ENCODE measurements around the gene SNAPC2.

Gene SNAPC2

DNA sequence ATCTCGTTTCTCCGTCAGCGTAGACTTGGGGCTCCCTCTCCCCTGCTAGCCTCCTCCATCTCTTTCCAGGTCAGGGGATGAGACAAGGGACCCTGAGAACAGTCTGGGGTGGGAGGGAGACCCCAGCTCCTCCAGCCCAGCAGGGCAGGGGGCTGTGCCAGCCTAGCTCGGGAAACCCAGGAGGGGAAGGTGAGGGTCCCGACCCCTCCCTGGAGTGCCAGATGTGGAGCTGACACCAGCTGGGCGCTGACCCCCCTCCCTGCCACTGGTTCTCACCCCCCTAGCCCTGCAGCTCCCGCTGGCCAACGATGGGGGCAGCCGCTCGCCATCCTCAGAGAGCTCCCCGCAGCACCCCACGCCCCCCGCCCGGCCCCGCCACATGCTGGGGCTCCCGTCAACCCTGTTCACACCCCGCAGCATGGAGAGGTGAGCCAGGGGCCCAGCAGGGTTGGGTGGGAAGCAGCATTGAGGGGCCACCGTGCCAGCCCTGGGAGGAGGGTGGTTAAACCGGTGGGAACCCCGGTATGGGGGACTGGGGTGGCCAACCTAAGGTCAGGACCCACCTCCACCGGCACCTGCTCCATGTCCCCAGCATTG lies 10.6 kb upstream of the SNAPC2 start:
- no peak for DNase-seq (ENCODE audit: low read depth)
- TF ChIP-seq, protein P1, sequence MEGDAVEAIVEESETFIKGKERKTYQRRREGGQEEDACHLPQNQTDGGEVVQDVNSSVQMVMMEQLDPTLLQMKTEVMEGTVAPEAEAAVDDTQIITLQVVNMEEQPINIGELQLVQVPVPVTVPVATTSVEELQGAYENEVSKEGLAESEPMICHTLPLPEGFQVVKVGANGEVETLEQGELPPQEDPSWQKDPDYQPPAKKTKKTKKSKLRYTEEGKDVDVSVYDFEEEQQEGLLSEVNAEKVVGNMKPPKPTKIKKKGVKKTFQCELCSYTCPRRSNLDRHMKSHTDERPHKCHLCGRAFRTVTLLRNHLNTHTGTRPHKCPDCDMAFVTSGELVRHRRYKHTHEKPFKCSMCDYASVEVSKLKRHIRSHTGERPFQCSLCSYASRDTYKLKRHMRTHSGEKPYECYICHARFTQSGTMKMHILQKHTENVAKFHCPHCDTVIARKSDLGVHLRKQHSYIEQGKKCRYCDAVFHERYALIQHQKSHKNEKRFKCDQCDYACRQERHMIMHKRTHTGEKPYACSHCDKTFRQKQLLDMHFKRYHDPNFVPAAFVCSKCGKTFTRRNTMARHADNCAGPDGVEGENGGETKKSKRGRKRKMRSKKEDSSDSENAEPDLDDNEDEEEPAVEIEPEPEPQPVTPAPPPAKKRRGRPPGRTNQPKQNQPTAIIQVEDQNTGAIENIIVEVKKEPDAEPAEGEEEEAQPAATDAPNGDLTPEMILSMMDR (IDR thresholded peaks at IDR 0.05; ENCODE audit: control insufficient read depth, extremely low read depth, insufficient read depth), result no peak
- H3K4me3 ChIP-seq (ENCODE audit: low read depth, low read length), result no peak overlapping the region

DNA sequence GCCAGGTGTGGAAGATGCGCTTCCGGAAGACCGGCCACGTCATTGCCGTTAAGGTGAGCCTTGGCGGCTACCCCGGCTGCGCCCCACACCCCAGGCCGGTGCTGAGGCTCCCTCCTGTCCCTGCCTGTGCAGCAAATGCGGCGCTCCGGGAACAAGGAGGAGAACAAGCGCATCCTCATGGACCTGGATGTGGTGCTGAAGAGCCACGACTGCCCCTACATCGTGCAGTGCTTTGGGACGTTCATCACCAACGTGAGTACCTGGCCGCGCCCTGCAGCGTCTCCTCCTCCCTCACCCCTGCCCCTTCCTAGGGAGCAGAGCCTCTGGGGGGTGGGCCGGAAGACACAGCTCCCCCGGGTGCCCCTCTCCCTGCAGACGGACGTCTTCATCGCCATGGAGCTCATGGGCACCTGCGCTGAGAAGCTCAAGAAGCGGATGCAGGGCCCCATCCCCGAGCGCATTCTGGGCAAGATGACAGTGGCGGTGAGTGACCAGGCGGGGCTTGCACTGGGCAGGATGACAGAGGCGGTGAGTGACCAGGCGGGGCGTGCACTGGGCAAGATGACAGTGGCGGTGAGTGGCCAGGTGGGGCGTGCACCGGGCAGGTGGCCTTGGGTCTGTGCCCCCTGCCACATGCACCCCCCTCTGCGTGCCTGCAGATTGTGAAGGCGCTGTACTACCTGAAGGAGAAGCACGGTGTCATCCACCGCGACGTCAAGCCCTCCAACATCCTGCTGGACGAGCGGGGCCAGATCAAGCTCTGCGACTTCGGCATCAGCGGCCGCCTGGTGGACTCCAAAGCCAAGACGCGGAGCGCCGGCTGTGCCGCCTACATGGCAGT lies 9.6 kb upstream of the SNAPC2 start:
- TF ChIP-seq, protein P1 (IDR thresholded peaks at IDR 0.05; ENCODE audit: control insufficient read depth, extremely low read depth, insufficient read depth), result no peak
- H3K4me3 ChIP-seq (ENCODE audit: low read depth, low read length), result no peak overlapping the region
- no peak for DNase-seq (ENCODE audit: low read depth)

DNA sequence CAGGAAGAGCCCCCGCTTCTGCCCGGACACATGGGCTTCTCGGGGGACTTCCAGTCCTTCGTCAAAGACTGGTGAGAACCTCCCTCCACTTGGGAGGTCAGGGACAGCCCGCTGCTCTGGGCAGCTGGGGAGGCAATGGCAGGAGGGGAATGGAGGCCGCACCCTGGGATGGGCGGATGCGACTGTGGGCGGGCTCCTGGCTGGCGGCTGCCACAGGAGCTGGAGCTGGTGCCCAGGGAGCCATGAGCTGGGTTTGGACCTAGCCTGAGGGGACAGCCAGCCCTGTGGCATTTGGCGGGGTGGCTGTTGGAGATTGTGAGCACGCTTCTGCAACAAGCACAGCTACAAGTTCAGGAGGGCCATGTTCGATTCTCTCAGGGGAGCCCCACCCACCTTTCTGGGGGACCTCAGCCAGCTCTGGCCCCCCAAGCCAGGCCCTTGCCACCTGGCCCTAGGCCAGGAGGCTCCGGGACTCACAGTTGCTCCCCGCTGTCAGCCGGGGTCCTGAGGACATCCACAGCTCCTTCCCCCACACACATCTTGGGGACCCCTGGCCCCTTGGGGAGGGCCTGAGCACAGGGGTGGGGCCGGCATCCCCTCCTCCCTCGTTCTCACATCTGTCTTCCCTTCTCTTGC lies 8.5 kb upstream of the SNAPC2 start:
- H3K4me3 ChIP-seq (ENCODE audit: low read depth, low read length), result no peak overlapping the region
- TF ChIP-seq, protein P1 (IDR thresholded peaks at IDR 0.05; ENCODE audit: control insufficient read depth, extremely low read depth, insufficient read depth), result no peak
- no peak for DNase-seq (ENCODE audit: low read depth)

DNA sequence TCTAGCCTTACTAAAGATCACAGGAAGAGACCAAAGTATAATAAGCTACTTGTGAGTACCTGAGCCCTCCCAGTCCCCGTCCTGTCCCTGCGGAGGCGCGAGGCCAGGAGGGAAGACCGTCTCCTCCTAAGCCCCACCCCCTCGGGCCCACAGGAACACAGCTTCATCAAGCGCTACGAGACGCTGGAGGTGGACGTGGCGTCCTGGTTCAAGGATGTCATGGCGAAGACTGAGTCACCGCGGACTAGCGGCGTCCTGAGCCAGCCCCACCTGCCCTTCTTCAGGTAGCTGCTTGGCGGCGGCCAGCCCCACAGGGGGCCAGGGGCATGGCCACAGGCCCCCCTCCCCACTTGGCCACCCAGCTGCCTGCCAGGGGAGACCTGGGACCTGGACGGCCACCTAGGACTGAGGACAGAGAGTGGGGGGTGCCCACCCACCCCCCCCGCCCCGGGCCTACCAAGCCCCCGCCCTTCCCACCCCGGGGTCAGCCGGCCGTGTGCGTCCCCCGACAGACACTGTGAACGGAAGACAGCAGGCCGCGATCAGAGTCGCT lies 7.9 kb upstream of the SNAPC2 start:
- DNase-seq (ENCODE audit: low read depth), result no peak
- no peak overlapping the region for H3K4me3 ChIP-seq (ENCODE audit: low read depth, low read length)
- TF ChIP-seq, protein P1 (IDR thresholded peaks at IDR 0.05; ENCODE audit: control insufficient read depth, extremely low read depth, insufficient read depth), result no peak

DNA sequence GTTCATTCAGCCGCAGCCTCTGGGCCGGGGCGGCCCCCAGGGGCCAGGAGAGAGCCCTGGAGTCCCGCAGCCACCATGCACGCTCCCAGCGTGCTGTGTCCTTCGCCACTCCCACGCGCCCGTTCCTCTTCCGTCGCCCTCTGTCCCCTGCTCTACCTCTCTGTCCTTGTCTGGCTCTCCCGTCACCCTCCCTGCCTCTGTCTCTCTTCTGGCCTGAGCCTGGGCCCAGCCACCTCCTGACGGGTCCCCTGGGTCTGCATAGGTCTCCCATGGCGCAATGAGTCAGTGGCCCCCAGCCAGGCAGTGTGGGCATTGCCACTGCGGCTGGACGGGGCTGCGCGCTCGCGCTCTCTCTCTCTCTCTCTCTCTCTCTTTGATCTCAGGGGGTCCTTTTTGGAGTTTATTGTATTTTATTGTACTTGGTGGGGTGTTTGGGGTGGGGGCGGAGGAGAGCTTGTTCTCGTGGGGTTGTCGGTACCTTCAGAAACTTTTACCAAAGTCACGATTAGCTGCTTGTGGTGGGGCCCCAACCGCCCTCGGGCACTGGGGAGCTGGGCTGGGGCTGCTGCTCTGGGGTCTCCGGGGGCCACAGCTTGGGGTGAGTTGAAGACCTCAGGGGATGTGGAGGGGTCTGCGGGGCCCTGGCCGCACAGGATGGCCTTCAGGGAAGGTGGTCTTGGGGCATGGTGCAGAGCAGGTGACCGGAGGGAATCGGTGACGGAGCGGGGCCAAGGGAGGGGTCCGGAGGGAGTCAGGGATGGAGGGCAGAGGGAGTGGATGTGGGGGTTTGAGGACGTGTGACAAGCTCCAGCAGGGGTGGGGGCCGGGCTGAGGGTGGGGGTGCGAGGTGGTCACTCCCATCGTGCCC lies 7.2 kb upstream of the SNAPC2 start:
- TF ChIP-seq, protein P1 (IDR thresholded peaks at IDR 0.05; ENCODE audit: control insufficient read depth, extremely low read depth, insufficient read depth), result no peak
- no peak for DNase-seq (ENCODE audit: low read depth)
- H3K4me3 ChIP-seq (ENCODE audit: low read depth, low read length), result no peak overlapping the region

DNA sequence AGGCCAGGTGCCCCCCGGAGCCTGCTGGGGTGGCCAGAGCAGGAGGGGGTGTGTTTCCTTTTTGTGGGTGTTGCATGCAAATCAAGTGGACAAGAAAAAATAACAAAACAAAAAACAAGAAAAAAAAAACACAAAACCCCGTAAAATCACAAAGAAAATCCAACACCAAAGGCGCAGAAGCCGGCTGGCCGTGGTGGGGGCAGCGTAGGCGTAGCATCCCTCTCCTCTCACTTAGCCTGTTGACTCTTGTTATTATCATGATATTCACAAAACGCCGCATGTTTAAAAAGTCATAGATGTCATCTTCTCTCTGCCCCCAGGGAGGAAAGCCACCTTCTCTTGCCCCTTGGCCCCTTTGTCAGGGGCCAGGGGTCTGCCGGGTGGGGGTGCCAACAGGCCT lies 6.5 kb upstream of the SNAPC2 start:
- H3K4me3 ChIP-seq (ENCODE audit: low read depth, low read length), result no peak overlapping the region
- DNase-seq (ENCODE audit: low read depth), result no peak
- TF ChIP-seq, protein P1 (IDR thresholded peaks at IDR 0.05; ENCODE audit: control insufficient read depth, extremely low read depth, insufficient read depth), result no peak

All from LNCaP clone FGC (cell line).